ENCODE data around the gene NFYC.

Gene NFYC

DNA sequence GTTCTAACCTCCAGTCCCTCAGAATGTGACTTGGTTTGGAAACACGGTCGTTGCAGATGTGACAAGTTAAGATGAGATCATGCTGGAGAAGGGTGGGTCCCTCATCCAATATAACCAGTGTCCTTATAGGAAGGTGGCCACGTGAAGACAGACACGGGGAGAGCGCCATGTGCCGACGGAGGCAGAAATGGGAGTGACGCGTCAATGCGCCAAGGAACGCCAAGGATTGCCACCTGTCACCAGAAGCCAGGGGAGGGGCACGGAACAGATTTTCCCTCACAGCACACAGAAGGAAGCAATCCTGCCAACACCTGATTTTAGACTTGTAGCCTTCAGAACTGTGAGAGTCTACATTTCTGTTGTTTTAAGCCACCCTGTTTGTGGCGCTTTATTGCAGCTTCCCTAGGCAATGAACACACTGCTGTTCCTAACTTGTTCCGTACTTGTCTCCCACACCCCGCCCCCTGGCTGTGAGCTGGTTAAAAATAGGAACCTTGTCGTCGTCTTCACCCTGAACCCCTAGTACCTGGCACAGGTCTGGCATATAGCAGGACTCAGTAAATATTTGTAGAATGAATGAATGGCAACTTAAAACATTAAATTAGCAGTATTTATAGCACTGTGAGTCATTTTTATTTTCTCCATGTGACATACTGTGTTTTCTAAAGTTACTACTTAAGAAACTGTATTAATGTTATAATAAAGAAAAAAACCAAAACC is 40.2 kb upstream of the NFYC start:
- H3K9me2 ChIP-seq (replicated peaks; ENCODE audit: low read depth, low read length): no peaks in the 10 kb centered on the region
- no peaks in the 10 kb centered on the region for H3K36me3 ChIP-seq (ENCODE audit: insufficient read depth, low read length)
- H3K27me3 ChIP-seq (ENCODE audit: insufficient read depth, low read length, poor library complexity, severe bottlenecking): no peaks in the 10 kb centered on the region
- no peaks in the 10 kb centered on the region for H3K9me3 ChIP-seq (ENCODE audit: insufficient read depth, low read depth, low read length)
- H3K79me2 ChIP-seq (ENCODE audit: insufficient read depth, low read length): peaks cover 15% of the 10 kb centered on the region; the same call in 1 of the 2 replicates
- TF ChIP-seq, protein P1, sequence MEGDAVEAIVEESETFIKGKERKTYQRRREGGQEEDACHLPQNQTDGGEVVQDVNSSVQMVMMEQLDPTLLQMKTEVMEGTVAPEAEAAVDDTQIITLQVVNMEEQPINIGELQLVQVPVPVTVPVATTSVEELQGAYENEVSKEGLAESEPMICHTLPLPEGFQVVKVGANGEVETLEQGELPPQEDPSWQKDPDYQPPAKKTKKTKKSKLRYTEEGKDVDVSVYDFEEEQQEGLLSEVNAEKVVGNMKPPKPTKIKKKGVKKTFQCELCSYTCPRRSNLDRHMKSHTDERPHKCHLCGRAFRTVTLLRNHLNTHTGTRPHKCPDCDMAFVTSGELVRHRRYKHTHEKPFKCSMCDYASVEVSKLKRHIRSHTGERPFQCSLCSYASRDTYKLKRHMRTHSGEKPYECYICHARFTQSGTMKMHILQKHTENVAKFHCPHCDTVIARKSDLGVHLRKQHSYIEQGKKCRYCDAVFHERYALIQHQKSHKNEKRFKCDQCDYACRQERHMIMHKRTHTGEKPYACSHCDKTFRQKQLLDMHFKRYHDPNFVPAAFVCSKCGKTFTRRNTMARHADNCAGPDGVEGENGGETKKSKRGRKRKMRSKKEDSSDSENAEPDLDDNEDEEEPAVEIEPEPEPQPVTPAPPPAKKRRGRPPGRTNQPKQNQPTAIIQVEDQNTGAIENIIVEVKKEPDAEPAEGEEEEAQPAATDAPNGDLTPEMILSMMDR (conservative IDR thresholded peaks at IDR 0.05; ENCODE audit: low read length): no peak
- TF ChIP-seq EZH2phosphoT487 (IDR thresholded peaks at IDR 0.05; ENCODE audit: borderline replicate concordance): no peak
- H3K9ac ChIP-seq (ENCODE audit: low read depth, low read length, poor library complexity, severe bottlenecking): no peak overlapping the region
- H3K4me3 ChIP-seq (ENCODE audit: low read length, poor library complexity, severe bottlenecking): no peak overlapping the region
- H2AFZ ChIP-seq (ENCODE audit: low read length): no peak overlapping the region
- H3K4me1 ChIP-seq (ENCODE audit: insufficient read depth, low read length, poor library complexity, severe bottlenecking): peaks cover 37% of the 10 kb centered on the region
- H3K4me2 ChIP-seq (ENCODE audit: low read depth, low read length, poor library complexity, severe bottlenecking): no peak overlapping the region
- peaks cover 11% of the 10 kb centered on the region for H4K20me1 ChIP-seq (ENCODE audit: insufficient read depth, low read length, poor library complexity, severe bottlenecking)
- no peaks in the 10 kb centered on the region for H3F3A ChIP-seq (ENCODE audit: low read depth)

DNA sequence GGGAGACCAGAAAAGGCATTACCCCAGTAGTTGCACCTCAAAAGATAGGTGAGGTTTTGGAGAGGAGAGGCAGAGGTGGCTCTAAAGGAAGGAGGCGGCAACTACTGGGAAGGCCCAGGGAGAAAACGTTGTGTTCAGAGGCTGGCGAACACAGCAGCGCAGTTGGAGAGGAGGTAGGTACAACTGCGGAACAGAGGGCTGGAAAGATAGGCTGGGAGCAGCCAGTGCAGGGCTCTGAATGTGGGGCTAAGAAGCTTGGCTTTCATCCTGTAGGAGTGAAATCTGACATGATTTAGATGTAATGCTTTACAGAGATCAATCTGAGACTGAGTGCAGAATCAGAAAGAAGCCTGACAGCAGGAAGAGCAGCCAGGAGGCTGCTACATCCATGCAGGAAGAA is 39.0 kb upstream of the NFYC start:
- peaks cover 11% of the 10 kb centered on the region for H4K20me1 ChIP-seq (ENCODE audit: insufficient read depth, low read length, poor library complexity, severe bottlenecking)
- no peaks in the 10 kb centered on the region for H3K9me2 ChIP-seq (replicated peaks; ENCODE audit: low read depth, low read length)
- H3K36me3 ChIP-seq (ENCODE audit: insufficient read depth, low read length): no peaks in the 10 kb centered on the region
- H3K4me2 ChIP-seq (ENCODE audit: low read depth, low read length, poor library complexity, severe bottlenecking): no peak overlapping the region
- H3K4me1 ChIP-seq (ENCODE audit: insufficient read depth, low read length, poor library complexity, severe bottlenecking): peaks cover 29% of the 10 kb centered on the region
- TF ChIP-seq, protein P1 (conservative IDR thresholded peaks at IDR 0.05; ENCODE audit: low read length): no peak
- no peak for TF ChIP-seq EZH2phosphoT487 (IDR thresholded peaks at IDR 0.05; ENCODE audit: borderline replicate concordance)
- H3K79me2 ChIP-seq (ENCODE audit: insufficient read depth, low read length): peaks cover 15% of the 10 kb centered on the region; the same call in 1 of the 2 replicates
- no peak overlapping the region for H3K9ac ChIP-seq (ENCODE audit: low read depth, low read length, poor library complexity, severe bottlenecking)
- no peak overlapping the region for H2AFZ ChIP-seq (ENCODE audit: low read length)
- H3K4me3 ChIP-seq (ENCODE audit: low read length, poor library complexity, severe bottlenecking): no peak overlapping the region
- H3K27me3 ChIP-seq (ENCODE audit: insufficient read depth, low read length, poor library complexity, severe bottlenecking): no peaks in the 10 kb centered on the region
- no peaks in the 10 kb centered on the region for H3F3A ChIP-seq (ENCODE audit: low read depth)
- no peaks in the 10 kb centered on the region for H3K9me3 ChIP-seq (ENCODE audit: insufficient read depth, low read depth, low read length)

DNA sequence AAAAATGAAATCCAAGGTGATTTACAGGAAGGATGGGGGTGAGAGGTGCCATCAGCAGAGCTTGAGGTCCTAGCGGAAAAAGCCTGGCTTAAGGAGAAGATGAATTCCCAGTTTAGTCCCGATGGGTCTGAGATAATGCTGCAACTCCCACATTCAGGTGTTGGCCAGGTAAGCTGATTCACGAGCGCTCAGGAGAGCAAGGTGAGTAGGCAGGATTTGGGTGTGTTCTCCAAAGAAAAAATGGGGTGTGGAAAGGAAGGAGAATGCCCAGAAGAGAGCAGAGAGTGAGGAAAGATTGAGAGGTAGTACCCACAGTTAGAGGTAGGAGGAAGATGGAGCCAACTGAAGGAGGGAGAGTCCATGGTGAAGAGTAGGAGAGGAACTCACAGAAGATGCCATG is 38.5 kb upstream of the NFYC start:
- peaks cover 16% of the 10 kb centered on the region; the same call in 1 of the 2 replicates for H3K79me2 ChIP-seq (ENCODE audit: insufficient read depth, low read length)
- peaks cover 10% of the 10 kb centered on the region for H4K20me1 ChIP-seq (ENCODE audit: insufficient read depth, low read length, poor library complexity, severe bottlenecking)
- no peaks in the 10 kb centered on the region for H3F3A ChIP-seq (ENCODE audit: low read depth)
- no peak overlapping the region for H3K9ac ChIP-seq (ENCODE audit: low read depth, low read length, poor library complexity, severe bottlenecking)
- no peaks in the 10 kb centered on the region for H3K27me3 ChIP-seq (ENCODE audit: insufficient read depth, low read length, poor library complexity, severe bottlenecking)
- no peaks in the 10 kb centered on the region for H3K9me3 ChIP-seq (ENCODE audit: insufficient read depth, low read depth, low read length)
- H3K9me2 ChIP-seq (replicated peaks; ENCODE audit: low read depth, low read length): no peaks in the 10 kb centered on the region
- H3K4me3 ChIP-seq (ENCODE audit: low read length, poor library complexity, severe bottlenecking): no peak overlapping the region
- no peak overlapping the region for H3K4me2 ChIP-seq (ENCODE audit: low read depth, low read length, poor library complexity, severe bottlenecking)
- H2AFZ ChIP-seq (ENCODE audit: low read length): no peak overlapping the region
- no peaks in the 10 kb centered on the region for H3K36me3 ChIP-seq (ENCODE audit: insufficient read depth, low read length)
- H3K4me1 ChIP-seq (ENCODE audit: insufficient read depth, low read length, poor library complexity, severe bottlenecking): peaks cover 24% of the 10 kb centered on the region
- TF ChIP-seq EZH2phosphoT487 (IDR thresholded peaks at IDR 0.05; ENCODE audit: borderline replicate concordance): no peak
- TF ChIP-seq, protein P1 (conservative IDR thresholded peaks at IDR 0.05; ENCODE audit: low read length): no peak
